ENCODE data around the gene CAPN9. TPM values are rescaled to one million over a fixed set of nuclear protein-coding genes. Genes with fewer than 3 reads are reported as not detected.

CAPN9 gene
- total and polyA plus RNA-seq, 2 experiments from 2014 or later, result 0.98 to 3.7 TPM

DNA sequence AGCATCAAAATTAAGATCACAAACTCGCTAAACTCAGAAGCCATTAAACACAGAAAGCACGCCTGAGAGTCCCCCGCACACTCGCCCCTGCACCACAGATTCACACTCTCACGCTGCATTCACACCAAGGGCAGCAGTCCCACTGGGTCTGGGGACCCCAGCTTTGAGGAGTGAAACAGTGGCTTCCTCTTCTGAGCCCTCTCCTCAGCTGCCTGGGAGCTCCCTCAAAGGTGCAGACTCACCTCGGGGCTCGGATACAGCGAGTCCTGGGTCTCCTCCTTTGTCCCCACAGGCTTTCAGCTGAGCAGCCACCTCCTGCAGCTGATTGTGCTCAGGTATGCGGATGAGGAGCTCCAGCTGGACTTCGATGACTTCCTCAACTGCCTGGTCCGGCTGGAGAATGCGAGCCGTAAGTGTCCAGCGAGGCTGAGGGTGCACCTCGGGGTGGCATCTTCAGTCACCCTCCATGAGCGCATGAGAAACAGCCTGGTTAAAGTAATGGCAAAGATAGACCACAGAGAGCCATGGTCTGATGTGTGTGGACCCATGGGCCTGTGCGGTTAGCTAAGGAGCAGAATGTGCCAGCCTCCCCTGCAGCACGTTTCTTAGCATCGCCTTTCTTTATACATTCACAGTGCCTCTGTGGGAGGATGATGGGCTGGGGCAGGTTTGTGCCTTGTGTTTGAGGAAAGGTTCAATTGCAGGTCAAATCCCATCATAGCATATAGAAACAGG, 47.9 kb downstream of the CAPN9 start:
- Histone ChIP-seq H3K4me3 (no peak overlapping the region), H3K4me2 (no peak overlapping the region), H4K20me1 (ENCODE audit: insufficient read depth, poor library complexity, severe bottlenecking) (no peaks in the 10 kb centered on the region), H3K9me2 (replicated peaks; ENCODE audit: insufficient read depth) (no peaks in the 10 kb centered on the region), H3K4me1 (ENCODE audit: insufficient read depth) (no peaks in the 10 kb centered on the region), H3K36me3 (replicated peaks; ENCODE audit: insufficient read depth, low read depth) (no peaks in the 10 kb centered on the region), H2AFZ (no peak overlapping the region), H3K9me3 (ENCODE audit: low read depth) (no peaks in the 10 kb centered on the region), H3K79me2 (no peaks in the 10 kb centered on the region), H3K27me3 (no peaks in the 10 kb centered on the region), H3K27ac (peak overlapping the region; percentile 51)
- no peak for TF ChIP-seq CTCF (IDR thresholded peaks at IDR 0.05; ENCODE audit: poor library complexity)
- TF ChIP-seq EZH2phosphoT487 (IDR thresholded peaks at IDR 0.05; ENCODE audit: low read depth, severe bottlenecking, unreplicated experiment), result no peak
- TF ChIP-seq EZH2 (IDR thresholded peaks at IDR 0.05; ENCODE audit: borderline replicate concordance), result no peak
- 83% methylated on average over 19 of the region's 19 CpGs for WGBS (ENCODE audit: low lambda C conversion rate, missing lambda C conversion rate)
- no peak for DNase-seq (ENCODE audit: low spot score)

DNA sequence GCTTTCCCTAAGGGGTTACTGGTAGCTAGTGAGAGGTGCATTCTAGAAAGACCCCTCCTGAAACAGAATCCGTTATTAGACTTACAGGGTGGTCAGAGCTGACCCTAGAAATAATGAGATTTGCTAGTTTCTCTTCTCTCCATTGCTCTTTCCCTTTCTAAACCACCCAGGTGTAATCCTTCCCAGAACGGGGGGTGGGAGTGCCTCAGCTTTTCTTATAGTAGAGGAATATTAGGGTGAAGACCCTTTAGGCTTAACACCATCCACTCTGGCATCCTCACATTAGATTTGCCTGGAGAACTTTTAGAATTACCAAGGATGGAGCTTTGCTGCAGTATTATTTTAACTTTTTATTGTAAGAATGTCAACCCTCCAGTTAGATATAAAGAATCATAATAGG, 49.4 kb downstream of the CAPN9 start:
- H3K4me2 ChIP-seq, result no peak overlapping the region
- no peaks in the 10 kb centered on the region for H3K36me3 ChIP-seq (replicated peaks; ENCODE audit: insufficient read depth, low read depth)
- no peaks in the 10 kb centered on the region for H3K79me2 ChIP-seq
- no peaks in the 10 kb centered on the region for H3K9me2 ChIP-seq (replicated peaks; ENCODE audit: insufficient read depth)
- WGBS (ENCODE audit: low lambda C conversion rate, missing lambda C conversion rate), result 34% methylated on average over 2 of the region's 2 CpGs
- no peak overlapping the region for H3K4me3 ChIP-seq
- H3K27me3 ChIP-seq, result no peaks in the 10 kb centered on the region
- no peaks in the 10 kb centered on the region for H3K4me1 ChIP-seq (ENCODE audit: insufficient read depth)
- no peak overlapping the region for H3K27ac ChIP-seq
- TF ChIP-seq EZH2phosphoT487 (IDR thresholded peaks at IDR 0.05; ENCODE audit: low read depth, severe bottlenecking, unreplicated experiment) (no peak), EZH2 (IDR thresholded peaks at IDR 0.05; ENCODE audit: borderline replicate concordance) (no peak), CTCF (IDR thresholded peaks at IDR 0.05; ENCODE audit: poor library complexity) (no peak)
- no peaks in the 10 kb centered on the region for H4K20me1 ChIP-seq (ENCODE audit: insufficient read depth, poor library complexity, severe bottlenecking)
- no peak overlapping the region for H2AFZ ChIP-seq
- no peak for DNase-seq (ENCODE audit: low spot score)
- no peaks in the 10 kb centered on the region for H3K9me3 ChIP-seq (ENCODE audit: low read depth)

DNA sequence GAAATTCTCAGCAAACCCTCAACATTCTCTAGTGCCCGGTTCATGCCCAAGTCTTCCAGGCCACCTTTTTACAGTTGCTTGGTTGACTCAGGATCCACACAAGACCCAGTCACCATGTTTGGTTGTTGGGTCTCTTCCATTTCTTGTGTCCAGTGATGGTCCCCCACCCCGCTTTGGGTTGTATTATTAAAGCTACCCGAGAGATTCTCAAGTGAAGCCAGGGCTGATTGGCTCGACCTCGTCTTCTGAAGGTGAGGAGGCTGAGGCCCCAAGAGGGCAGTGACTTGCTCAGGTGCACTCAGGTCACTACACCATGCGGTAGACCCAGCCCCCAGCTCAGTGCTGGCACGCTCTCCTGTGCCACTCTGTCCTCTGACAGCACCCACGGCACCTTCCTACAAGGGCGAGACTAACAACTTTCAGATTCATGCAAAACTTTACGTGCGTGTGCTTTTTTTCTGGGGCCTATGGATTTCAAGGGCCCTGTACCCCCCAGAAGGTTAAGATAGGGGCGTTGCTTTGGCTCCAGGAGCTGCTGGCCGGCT, 50.3 kb downstream of the CAPN9 start:
- WGBS (ENCODE audit: low lambda C conversion rate, missing lambda C conversion rate), result 79% methylated on average over 13 of the region's 13 CpGs
- DNase-seq (ENCODE audit: low spot score), result no peak

More for the DNA sequence above, 50.3 kb downstream of the CAPN9 start:
- no peak for TF ChIP-seq CTCF (IDR thresholded peaks at IDR 0.05; ENCODE audit: poor library complexity)
- TF ChIP-seq EZH2phosphoT487 (IDR thresholded peaks at IDR 0.05; ENCODE audit: low read depth, severe bottlenecking, unreplicated experiment), result no peak
- no peak for TF ChIP-seq EZH2 (IDR thresholded peaks at IDR 0.05; ENCODE audit: borderline replicate concordance)
- Histone ChIP-seq H3K79me2 (no peaks in the 10 kb centered on the region), H2AFZ (no peak overlapping the region), H3K27ac (no peak overlapping the region), H3K4me3 (no peak overlapping the region), H3K36me3 (replicated peaks; ENCODE audit: insufficient read depth, low read depth) (no peaks in the 10 kb centered on the region), H3K9me3 (ENCODE audit: low read depth) (no peaks in the 10 kb centered on the region), H3K27me3 (no peaks in the 10 kb centered on the region), H3K9me2 (replicated peaks; ENCODE audit: insufficient read depth) (no peaks in the 10 kb centered on the region), H4K20me1 (ENCODE audit: insufficient read depth, poor library complexity, severe bottlenecking) (no peaks in the 10 kb centered on the region), H3K4me1 (ENCODE audit: insufficient read depth) (no peaks in the 10 kb centered on the region), H3K4me2 (no peak overlapping the region)

Data from hepatocyte (in vitro differentiated cells).